GM10266 (cell line): ENCODE results near the gene MEAF6.
"Not testable (repeated sequence)": the region's sequence is repeated elsewhere in the genome, so short reads cannot be mapped to it uniquely, and the experiment has no call there.

Source experiments
- DNase-seq: peaks from one replicate; pipeline ENCODE4 v3.0.0; 2012; ENCODE audit errors: extremely low spot score
- CTCF ChIP-seq: IDR thresholded peaks from 2 replicates; pipeline ENCODE4 v1.5.1; 2012; ENCODE audit warnings: mild to moderate bottlenecking, low read depth; ENCODE audit not compliant: control insufficient read depth, insufficient read depth; ENCODE audit errors: missing control alignments

The MEAF6 gene

GRCh38 chr1:37540036-37540785, 25.6 kb upstream of the MEAF6 start:
- no peak for DNase-seq
- TF ChIP-seq CTCF = no peak

- DNase-seq = not testable (repeated sequence)
These were observed 24.6 kb upstream of the MEAF6 start for GRCh38 chr1:37539154-37539553.

- no peak for TF ChIP-seq CTCF
- DNase-seq = no peak
These were observed 22.8 kb upstream of the MEAF6 start for GRCh38 chr1:37537378-37537777.

- TF ChIP-seq CTCF = no peak
- DNase-seq = no peak
These were observed 18.9 kb upstream of the MEAF6 start for GRCh38 chr1:37533317-37534093.

- DNase-seq = not testable (repeated sequence)
These were observed 18.0 kb upstream of the MEAF6 start for GRCh38 chr1:37532418-37533156.

- DNase-seq = not testable (repeated sequence)
These were observed 15.3 kb upstream of the MEAF6 start for GRCh38 chr1:37529888-37530287.

- no peak for DNase-seq
- TF ChIP-seq CTCF = no peak
These were observed 5.0 kb upstream of the MEAF6 start for GRCh38 chr1:37519613-37520012.

- not testable (repeated sequence) for DNase-seq
These were observed 4.4 kb upstream of the MEAF6 start for GRCh38 chr1:37518929-37519328.

- DNase-seq = not testable (repeated sequence)
These were observed 3.7 kb upstream of the MEAF6 start for GRCh38 chr1:37518241-37518640.

GRCh38 chr1:37517569-37517968, 3.0 kb upstream of the MEAF6 start:
- TF ChIP-seq CTCF = no peak
- no peak for DNase-seq
